ENCODE results near the gene BCKDHA.

DNA sequence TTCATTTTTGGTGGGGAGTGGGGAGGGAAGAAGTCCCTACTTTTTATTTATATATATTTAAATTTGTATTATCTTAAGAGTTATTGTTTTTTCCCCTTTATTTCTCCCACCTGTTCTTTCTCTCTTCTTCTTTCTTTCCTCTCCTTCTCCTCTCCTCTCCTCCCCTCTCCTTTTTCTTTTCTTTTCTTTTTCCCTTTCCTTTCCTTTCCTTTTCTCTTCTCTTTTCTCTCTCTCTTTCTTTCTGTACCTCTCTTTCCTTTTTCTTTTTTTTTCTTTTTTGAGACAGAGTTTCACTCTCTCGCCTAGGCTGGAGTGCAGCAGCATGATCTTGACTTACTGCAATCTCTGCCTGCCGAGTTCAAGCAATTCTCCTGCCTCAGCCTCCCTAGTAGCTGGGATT, 1.9 kb downstream of the BCKDHA start:
- TF ChIP-seq POLR2A (IDR thresholded peaks at IDR 0.05), result no peak
- TF ChIP-seq, protein P1, sequence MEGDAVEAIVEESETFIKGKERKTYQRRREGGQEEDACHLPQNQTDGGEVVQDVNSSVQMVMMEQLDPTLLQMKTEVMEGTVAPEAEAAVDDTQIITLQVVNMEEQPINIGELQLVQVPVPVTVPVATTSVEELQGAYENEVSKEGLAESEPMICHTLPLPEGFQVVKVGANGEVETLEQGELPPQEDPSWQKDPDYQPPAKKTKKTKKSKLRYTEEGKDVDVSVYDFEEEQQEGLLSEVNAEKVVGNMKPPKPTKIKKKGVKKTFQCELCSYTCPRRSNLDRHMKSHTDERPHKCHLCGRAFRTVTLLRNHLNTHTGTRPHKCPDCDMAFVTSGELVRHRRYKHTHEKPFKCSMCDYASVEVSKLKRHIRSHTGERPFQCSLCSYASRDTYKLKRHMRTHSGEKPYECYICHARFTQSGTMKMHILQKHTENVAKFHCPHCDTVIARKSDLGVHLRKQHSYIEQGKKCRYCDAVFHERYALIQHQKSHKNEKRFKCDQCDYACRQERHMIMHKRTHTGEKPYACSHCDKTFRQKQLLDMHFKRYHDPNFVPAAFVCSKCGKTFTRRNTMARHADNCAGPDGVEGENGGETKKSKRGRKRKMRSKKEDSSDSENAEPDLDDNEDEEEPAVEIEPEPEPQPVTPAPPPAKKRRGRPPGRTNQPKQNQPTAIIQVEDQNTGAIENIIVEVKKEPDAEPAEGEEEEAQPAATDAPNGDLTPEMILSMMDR (IDR thresholded peaks at IDR 0.05), result no peak
